Testis (tissue), 2 donors: ENCODE data around the gene CXXC4.

ENCODE experiments used
- POLR2A ChIP-seq: fragments of 450-650 bp; IDR thresholded peaks from one replicate; pipeline ENCODE4 v1.6.1; 2017; ENCODE audit warnings: antibody characterized with exemption, mild to moderate bottlenecking, moderate library complexity
- TF ChIP-seq, protein P1 (sequence below), 3 experiments: fragments of 450-650 bp in 2 of 3; fragments of 200-600 bp in 1 of 3; sonication (generic) in 1 of 3; IDR thresholded peaks; one replicate each; pipeline ENCODE4 v1.5.1; 2016 to 2019; ENCODE audit warnings: antibody characterized with exemption in 3 of 3, mild to moderate bottlenecking in 2 of 3, moderate library complexity in 1 of 3

DNA sequence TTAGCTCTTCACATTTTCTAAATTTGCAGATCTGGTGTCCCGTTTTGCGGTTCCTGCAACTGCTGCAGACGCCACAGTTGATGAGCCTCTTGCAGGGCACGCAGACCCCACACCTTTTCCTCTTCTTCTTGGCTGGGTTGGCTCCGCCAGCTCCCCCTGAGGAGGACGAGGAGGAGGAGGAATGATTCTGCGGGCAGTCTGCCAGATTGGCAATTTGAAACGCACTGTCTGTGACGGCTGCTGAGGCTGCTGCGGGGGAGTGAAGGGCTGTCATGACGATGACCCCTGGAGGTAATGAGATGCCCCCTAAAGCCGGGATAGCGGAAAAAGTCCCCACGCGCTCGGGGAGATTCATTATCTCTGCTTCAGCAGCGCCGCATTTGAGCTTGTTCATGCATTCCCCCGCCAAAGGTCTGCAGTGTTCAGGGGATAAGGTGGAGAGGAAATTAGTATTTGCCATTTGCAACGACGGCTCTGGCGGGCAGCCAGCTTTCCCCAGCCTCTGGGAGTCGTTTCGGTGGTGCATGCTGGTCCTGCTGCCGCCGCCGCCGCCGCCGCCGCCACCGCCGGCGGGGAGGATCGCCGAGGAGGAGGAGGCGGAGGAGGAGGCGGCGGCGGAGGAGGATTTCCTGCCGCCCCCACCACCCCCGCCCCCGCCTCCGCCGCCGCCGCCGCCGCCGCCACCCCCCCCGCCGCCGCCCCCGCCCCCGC lies 3.8 kb downstream of the CXXC4 start:
- TF ChIP-seq, protein P1, sequence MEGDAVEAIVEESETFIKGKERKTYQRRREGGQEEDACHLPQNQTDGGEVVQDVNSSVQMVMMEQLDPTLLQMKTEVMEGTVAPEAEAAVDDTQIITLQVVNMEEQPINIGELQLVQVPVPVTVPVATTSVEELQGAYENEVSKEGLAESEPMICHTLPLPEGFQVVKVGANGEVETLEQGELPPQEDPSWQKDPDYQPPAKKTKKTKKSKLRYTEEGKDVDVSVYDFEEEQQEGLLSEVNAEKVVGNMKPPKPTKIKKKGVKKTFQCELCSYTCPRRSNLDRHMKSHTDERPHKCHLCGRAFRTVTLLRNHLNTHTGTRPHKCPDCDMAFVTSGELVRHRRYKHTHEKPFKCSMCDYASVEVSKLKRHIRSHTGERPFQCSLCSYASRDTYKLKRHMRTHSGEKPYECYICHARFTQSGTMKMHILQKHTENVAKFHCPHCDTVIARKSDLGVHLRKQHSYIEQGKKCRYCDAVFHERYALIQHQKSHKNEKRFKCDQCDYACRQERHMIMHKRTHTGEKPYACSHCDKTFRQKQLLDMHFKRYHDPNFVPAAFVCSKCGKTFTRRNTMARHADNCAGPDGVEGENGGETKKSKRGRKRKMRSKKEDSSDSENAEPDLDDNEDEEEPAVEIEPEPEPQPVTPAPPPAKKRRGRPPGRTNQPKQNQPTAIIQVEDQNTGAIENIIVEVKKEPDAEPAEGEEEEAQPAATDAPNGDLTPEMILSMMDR (IDR thresholded peaks at IDR 0.05) = no peak
- no peak for TF ChIP-seq POLR2A
